Cardiac septum (tissue), 1 donor: ENCODE results near the gene COL18A1. TPM values are rescaled to one million over a fixed set of nuclear protein-coding genes. Genes with fewer than 3 reads are reported as not detected.

ENCODE experiments used
- microRNA-seq: library from miRNA; unstranded; fragments of <30 nt; microRNA quantifications from one replicate; pipeline ENCODE4 v1.2.0, GENCODE V29; 2020
- total RNA-seq: library from RNA; stranded (reverse); fragmentation: NEBNext Ultra II Directional; extraction: Animal tissue kit (Norgen Biotek cat#: 25700); gene quantifications from one replicate; pipeline ENCODE4 v1.2.1, GENCODE V29; 2021
- donor health status: DM: no; HTN: no; CAD: no.

The COL18A1 gene
- total RNA-seq, 1 donor from 2014 or later = 77.0 TPM

Small RNAs within 50 kb of the gene (microRNA-seq; reads per million reads assigned to microRNA genes)
- gene MIR6815 = 1.8 reads per million

Other genes starting within 250 kb of the COL18A1 start
- 20.1 TPM for gene POFUT2, start 117.3 kb upstream of the COL18A1 start, total RNA-seq
- 2.7 TPM for gene SLC19A1, start 137.3 kb downstream of the COL18A1 start, total RNA-seq
- 4.9 TPM for gene PCBP3, start 238.6 kb downstream of the COL18A1 start, total RNA-seq